WTC11 (cell line): ENCODE data around the gene CD70.

Source experiments
- IRF2 ChIP-seq: sonication (generic); formaldehyde crosslinking; IDR thresholded peaks from 2 replicates; pipeline ENCODE4 v1.8.0; 2022; ENCODE audit warnings: low read depth, missing genetic modification reagents, borderline replicate concordance
- SP1 ChIP-seq: sonication (generic); formaldehyde crosslinking; conservative IDR thresholded peaks from 2 replicates; pipeline ENCODE4 v1.8.1; 2022; ENCODE audit warnings: missing genetic modification reagents
- TCF7 ChIP-seq: sonication (generic); formaldehyde crosslinking; IDR thresholded peaks from 2 replicates; pipeline ENCODE4 v1.8.0; 2022; ENCODE audit warnings: mild to moderate bottlenecking, low read depth, missing genetic modification reagents, moderate library complexity
- ZNF423 ChIP-seq: fragments of 250-450 bp; sonication (Bioruptor Pico); IDR thresholded peaks from 2 replicates; pipeline ENCODE4 v2.1.2; 2022; ENCODE audit warnings: mild to moderate bottlenecking, moderate library complexity
- TF ChIP-seq, protein P1 (sequence below): fragments of 200-600 bp; IDR thresholded peaks from 2 replicates; pipeline ENCODE4 v1.8.0; 2022; ENCODE audit warnings: antibody characterized with exemption
- TF ChIP-seq, protein P2 (sequence below): sonication (generic); formaldehyde crosslinking; IDR thresholded peaks from 2 replicates; pipeline ENCODE4 v1.8.0; 2023; ENCODE audit warnings: missing genetic modification reagents
- TF ChIP-seq, protein P3 (sequence below): sonication (generic); formaldehyde crosslinking; IDR thresholded peaks from 2 replicates; pipeline ENCODE4 v1.8.1; 2022; ENCODE audit warnings: low read depth, missing genetic modification reagents, borderline replicate concordance
- TF ChIP-seq, protein P4 (sequence below): sonication (generic); formaldehyde crosslinking; IDR thresholded peaks from 2 replicates; pipeline ENCODE4 v1.8.1; 2022; ENCODE audit warnings: mild to moderate bottlenecking, moderate library complexity, missing genetic modification reagents
- TF ChIP-seq, protein P5 (sequence below): sonication (generic); formaldehyde crosslinking; IDR thresholded peaks from 2 replicates; pipeline ENCODE4 v1.8.1; 2022; ENCODE audit warnings: low read depth, mild to moderate bottlenecking, moderate library complexity, missing genetic modification reagents, borderline replicate concordance
- TF ChIP-seq, protein P6 (sequence below): sonication (generic); formaldehyde crosslinking; IDR thresholded peaks from 2 replicates; pipeline ENCODE4 v1.8.0; 2022; ENCODE audit warnings: mild to moderate bottlenecking, missing genetic modification reagents
- TF ChIP-seq, protein P7 (sequence below): sonication (generic); formaldehyde crosslinking; IDR thresholded peaks from 2 replicates; pipeline ENCODE4 v1.8.1; 2023; ENCODE audit warnings: mild to moderate bottlenecking, missing genetic modification reagents
- TF ChIP-seq, protein P8 (sequence below): fragments of 250-450 bp; sonication (Bioruptor Pico); IDR thresholded peaks from 2 replicates; pipeline ENCODE4 v1.8.0; 2021; ENCODE audit warnings: mild to moderate bottlenecking

DNA sequence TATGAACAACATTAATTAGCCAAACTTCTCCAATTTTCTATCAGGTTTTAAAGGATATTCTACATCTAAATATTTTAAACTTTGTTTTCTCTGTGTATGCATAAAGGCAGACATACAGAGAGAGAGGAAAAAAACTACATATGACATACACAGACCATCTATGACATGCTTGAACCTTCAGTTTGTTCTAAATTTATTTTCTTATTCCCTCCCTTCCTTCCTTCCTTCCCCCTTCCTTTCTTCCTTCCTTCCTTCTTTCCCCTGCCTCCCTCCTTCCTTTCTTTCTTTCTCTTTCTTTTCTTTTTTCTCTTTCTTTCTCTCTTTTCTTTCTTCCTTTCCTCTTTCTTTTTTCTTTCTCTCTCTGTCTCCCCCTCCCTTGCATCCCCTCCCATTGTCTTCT is 35.8 kb upstream of the CD70 start:
- TF ChIP-seq, protein P1, sequence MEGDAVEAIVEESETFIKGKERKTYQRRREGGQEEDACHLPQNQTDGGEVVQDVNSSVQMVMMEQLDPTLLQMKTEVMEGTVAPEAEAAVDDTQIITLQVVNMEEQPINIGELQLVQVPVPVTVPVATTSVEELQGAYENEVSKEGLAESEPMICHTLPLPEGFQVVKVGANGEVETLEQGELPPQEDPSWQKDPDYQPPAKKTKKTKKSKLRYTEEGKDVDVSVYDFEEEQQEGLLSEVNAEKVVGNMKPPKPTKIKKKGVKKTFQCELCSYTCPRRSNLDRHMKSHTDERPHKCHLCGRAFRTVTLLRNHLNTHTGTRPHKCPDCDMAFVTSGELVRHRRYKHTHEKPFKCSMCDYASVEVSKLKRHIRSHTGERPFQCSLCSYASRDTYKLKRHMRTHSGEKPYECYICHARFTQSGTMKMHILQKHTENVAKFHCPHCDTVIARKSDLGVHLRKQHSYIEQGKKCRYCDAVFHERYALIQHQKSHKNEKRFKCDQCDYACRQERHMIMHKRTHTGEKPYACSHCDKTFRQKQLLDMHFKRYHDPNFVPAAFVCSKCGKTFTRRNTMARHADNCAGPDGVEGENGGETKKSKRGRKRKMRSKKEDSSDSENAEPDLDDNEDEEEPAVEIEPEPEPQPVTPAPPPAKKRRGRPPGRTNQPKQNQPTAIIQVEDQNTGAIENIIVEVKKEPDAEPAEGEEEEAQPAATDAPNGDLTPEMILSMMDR, result no peak
- TF ChIP-seq, protein P2, sequence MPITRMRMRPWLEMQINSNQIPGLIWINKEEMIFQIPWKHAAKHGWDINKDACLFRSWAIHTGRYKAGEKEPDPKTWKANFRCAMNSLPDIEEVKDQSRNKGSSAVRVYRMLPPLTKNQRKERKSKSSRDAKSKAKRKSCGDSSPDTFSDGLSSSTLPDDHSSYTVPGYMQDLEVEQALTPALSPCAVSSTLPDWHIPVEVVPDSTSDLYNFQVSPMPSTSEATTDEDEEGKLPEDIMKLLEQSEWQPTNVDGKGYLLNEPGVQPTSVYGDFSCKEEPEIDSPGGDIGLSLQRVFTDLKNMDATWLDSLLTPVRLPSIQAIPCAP (CRISPR knock-in tag), result no peak
- TF ChIP-seq IRF2 (CRISPR knock-in tag) (no peak), ZNF423 (no peak), SP1 (CRISPR knock-in tag) (no peak), TCF7 (CRISPR knock-in tag) (no peak)
- TF ChIP-seq, protein P3, sequence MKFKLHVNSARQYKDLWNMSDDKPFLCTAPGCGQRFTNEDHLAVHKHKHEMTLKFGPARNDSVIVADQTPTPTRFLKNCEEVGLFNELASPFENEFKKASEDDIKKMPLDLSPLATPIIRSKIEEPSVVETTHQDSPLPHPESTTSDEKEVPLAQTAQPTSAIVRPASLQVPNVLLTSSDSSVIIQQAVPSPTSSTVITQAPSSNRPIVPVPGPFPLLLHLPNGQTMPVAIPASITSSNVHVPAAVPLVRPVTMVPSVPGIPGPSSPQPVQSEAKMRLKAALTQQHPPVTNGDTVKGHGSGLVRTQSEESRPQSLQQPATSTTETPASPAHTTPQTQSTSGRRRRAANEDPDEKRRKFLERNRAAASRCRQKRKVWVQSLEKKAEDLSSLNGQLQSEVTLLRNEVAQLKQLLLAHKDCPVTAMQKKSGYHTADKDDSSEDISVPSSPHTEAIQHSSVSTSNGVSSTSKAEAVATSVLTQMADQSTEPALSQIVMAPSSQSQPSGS (CRISPR knock-in tag), result no peak
- TF ChIP-seq, protein P4, sequence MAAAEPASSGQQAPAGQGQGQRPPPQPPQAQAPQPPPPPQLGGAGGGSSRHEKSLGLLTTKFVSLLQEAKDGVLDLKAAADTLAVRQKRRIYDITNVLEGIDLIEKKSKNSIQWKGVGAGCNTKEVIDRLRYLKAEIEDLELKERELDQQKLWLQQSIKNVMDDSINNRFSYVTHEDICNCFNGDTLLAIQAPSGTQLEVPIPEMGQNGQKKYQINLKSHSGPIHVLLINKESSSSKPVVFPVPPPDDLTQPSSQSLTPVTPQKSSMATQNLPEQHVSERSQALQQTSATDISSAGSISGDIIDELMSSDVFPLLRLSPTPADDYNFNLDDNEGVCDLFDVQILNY (CRISPR knock-in tag), result no peak
- TF ChIP-seq, protein P5, sequence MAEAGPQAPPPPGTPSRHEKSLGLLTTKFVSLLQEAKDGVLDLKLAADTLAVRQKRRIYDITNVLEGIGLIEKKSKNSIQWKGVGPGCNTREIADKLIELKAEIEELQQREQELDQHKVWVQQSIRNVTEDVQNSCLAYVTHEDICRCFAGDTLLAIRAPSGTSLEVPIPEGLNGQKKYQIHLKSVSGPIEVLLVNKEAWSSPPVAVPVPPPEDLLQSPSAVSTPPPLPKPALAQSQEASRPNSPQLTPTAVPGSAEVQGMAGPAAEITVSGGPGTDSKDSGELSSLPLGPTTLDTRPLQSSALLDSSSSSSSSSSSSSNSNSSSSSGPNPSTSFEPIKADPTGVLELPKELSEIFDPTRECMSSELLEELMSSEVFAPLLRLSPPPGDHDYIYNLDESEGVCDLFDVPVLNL, result no peak
- TF ChIP-seq, protein P6, sequence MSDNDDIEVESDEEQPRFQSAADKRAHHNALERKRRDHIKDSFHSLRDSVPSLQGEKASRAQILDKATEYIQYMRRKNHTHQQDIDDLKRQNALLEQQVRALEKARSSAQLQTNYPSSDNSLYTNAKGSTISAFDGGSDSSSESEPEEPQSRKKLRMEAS (CRISPR knock-in tag), result no peak
- TF ChIP-seq, protein P7, sequence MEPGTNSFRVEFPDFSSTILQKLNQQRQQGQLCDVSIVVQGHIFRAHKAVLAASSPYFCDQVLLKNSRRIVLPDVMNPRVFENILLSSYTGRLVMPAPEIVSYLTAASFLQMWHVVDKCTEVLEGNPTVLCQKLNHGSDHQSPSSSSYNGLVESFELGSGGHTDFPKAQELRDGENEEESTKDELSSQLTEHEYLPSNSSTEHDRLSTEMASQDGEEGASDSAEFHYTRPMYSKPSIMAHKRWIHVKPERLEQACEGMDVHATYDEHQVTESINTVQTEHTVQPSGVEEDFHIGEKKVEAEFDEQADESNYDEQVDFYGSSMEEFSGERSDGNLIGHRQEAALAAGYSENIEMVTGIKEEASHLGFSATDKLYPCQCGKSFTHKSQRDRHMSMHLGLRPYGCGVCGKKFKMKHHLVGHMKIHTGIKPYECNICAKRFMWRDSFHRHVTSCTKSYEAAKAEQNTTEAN (CRISPR knock-in tag), result no peak
- TF ChIP-seq, protein P8, sequence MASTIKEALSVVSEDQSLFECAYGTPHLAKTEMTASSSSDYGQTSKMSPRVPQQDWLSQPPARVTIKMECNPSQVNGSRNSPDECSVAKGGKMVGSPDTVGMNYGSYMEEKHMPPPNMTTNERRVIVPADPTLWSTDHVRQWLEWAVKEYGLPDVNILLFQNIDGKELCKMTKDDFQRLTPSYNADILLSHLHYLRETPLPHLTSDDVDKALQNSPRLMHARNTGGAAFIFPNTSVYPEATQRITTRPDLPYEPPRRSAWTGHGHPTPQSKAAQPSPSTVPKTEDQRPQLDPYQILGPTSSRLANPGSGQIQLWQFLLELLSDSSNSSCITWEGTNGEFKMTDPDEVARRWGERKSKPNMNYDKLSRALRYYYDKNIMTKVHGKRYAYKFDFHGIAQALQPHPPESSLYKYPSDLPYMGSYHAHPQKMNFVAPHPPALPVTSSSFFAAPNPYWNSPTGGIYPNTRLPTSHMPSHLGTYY (CRISPR knock-in tag), result no peak
